ENCODE measurements around the gene FAM9C. TPM values are rescaled to one million over a fixed set of nuclear protein-coding genes. Genes with fewer than 3 reads are reported as not detected.
A peak's percentile ranks its signal among the peaks of the same experiment; 100 is the strongest.

Gene FAM9C
- total RNA-seq, 2 experiments from 2014 or later, result not detected

- intact Hi-C loops (cut with DNase I, micrococcal nuclease), result loop anchor here (2.0 kb wide), 3 partner anchors 31 to 77 kb away; partner anchors contain the start of gene TMSB4X (in 1 of the 2)
- Histone ChIP-seq H3K4me3 (ENCODE audit: low read length) (no peak overlapping the region), H3K36me3 (ENCODE audit: insufficient read depth, low read length) (no peaks in the 10 kb centered on the region), H3K9me3 (ENCODE audit: control insufficient read depth in 1 of 2, insufficient read depth in 1 of 2, low read length in 2 of 2) (no peaks in the 10 kb centered on the region), H3K4me1 (ENCODE audit: insufficient read depth, low read length) (peaks cover 53% of the 10 kb centered on the region), H3K27ac (ENCODE audit: low read depth in 1 of 2, low read length in 2 of 2) (peak overlapping the region; percentile 63 to 78), H3K27me3 (ENCODE audit: control insufficient read depth in 1 of 2, insufficient read depth in 2 of 2, low read length in 2 of 2) (no peaks in the 10 kb centered on the region)
- DNase-seq, result peak in 13 of 14 experiments; percentile 30 to 77 (median 55)
- ChIA-PET CTCF (interaction anchor here (1.0 to 3.4 kb wide), 6 partner anchors 30 to 105 kb away, joined by 3 to 13 read pairs (median 6); no protein-coding TSS in a partner anchor), POLR2A (interaction anchor here (0.6 to 6.3 kb wide), 30 partner anchors 8 to 436 kb away, joined by 3 to 239 read pairs (median 10); partner anchors contain the start of gene TMSB4X)
- Mint-ChIP-seq H3K9me3 (no peaks in the 10 kb centered on the region), H3K4me1 (ENCODE audit: low read depth) (peaks cover 82% of the 10 kb centered on the region), H3K27me3 (no peaks in the 10 kb centered on the region), H3K4me3 (peak overlapping the region; percentile 81), H3K27ac (peak overlapping the region; percentile 98), H3K36me3 (ENCODE audit: low read depth) (peaks cover 9% of the 10 kb centered on the region)
- no peak for TF ChIP-seq CTCF (IDR thresholded peaks at IDR 0.05)
- ATAC-seq (ENCODE audit: poor library complexity), result peak; percentile 83
Observed at GRCh38 chrX:13051529-13052172, 7.2 kb upstream of the FAM9C start.

DNA sequence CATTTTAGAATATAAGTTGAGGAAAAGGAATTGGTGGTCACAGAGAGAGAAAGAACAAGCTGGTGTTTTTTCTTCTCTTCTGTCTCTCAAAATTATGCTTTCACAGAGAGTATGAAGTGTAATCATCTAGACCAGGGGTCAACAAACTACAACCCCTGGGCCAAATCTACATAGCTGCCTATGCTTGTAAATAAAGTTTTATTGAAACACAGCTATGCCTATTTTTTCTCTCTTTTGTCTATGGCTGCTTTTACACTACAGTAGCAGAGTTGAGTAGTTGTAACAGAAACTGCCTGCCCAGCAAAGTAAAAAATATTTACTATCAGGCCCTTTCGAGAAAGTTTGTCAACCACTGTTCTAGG, 6.7 kb upstream of the FAM9C start:
- Mint-ChIP-seq H3K27ac (peak overlapping the region; percentile 98), H3K4me1 (ENCODE audit: low read depth) (peaks cover 84% of the 10 kb centered on the region), H3K27me3 (no peaks in the 10 kb centered on the region), H3K4me3 (peak overlapping the region; percentile 81), H3K36me3 (ENCODE audit: low read depth) (peaks cover 9% of the 10 kb centered on the region), H3K9me3 (no peaks in the 10 kb centered on the region)
- H3K27ac ChIP-seq (ENCODE audit: low read depth in 1 of 2, low read length in 2 of 2), result peak overlapping the region; percentile 63 to 78
- ATAC-seq (ENCODE audit: poor library complexity) (no peak), DNase-seq (no peak)
- no peaks in the 10 kb centered on the region for H3K9me3 ChIP-seq (ENCODE audit: control insufficient read depth in 1 of 2, insufficient read depth in 1 of 2, low read length in 2 of 2)
- peaks cover 53% of the 10 kb centered on the region for H3K4me1 ChIP-seq (ENCODE audit: insufficient read depth, low read length)
- no peak overlapping the region for H3K4me3 ChIP-seq (ENCODE audit: low read length)
- ChIA-PET POLR2A (interaction anchor here (0.9 to 6.3 kb wide), 26 partner anchors 8 to 437 kb away, joined by 3 to 239 read pairs (median 11); partner anchors contain the start of gene TMSB4X), CTCF (interaction anchor here (1.0 to 3.4 kb wide), 5 partner anchors 30 to 41 kb away, joined by 3 to 13 read pairs (median 5); no protein-coding TSS in a partner anchor)
- no peaks in the 10 kb centered on the region for H3K36me3 ChIP-seq (ENCODE audit: insufficient read depth, low read length)
- no peaks in the 10 kb centered on the region for H3K27me3 ChIP-seq (ENCODE audit: control insufficient read depth in 1 of 2, insufficient read depth in 2 of 2, low read length in 2 of 2)
- intact Hi-C loops (cut with DNase I, micrococcal nuclease), result loop anchor here (2.0 kb wide), 2 partner anchors 32 to 34 kb away; no protein-coding TSS in a partner anchor
- no peak for TF ChIP-seq CTCF (IDR thresholded peaks at IDR 0.05)

DNA sequence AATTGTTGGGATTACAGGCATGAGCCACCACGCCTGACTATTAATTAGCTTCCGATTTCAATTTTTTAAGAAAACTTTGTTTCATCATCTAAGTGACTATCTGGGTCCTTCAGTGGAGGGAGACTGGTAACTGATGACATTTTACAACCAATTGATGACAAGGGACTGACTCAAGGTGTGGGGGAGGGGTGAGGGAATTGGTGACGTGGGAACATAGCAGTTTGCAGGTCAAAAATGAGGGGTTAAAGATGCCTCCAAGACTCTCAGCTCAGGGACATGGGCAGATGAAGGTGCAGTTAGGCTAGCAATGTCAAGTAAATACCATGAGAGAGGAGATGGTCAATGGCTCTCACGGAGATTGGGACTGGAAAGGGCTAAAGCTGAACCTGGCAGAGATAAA, 5.7 kb upstream of the FAM9C start:
- no peak for TF ChIP-seq CTCF (IDR thresholded peaks at IDR 0.05)
- H3K27me3 ChIP-seq (ENCODE audit: control insufficient read depth in 1 of 2, insufficient read depth in 2 of 2, low read length in 2 of 2), result no peaks in the 10 kb centered on the region
- Mint-ChIP-seq H3K27me3 (no peaks in the 10 kb centered on the region), H3K4me1 (ENCODE audit: low read depth) (peaks cover 78% of the 10 kb centered on the region), H3K4me3 (peak overlapping the region; percentile 38), H3K9me3 (no peaks in the 10 kb centered on the region), H3K36me3 (ENCODE audit: low read depth) (peaks cover 9% of the 10 kb centered on the region), H3K27ac (peak overlapping the region; percentile 98)
- no peaks in the 10 kb centered on the region for H3K36me3 ChIP-seq (ENCODE audit: insufficient read depth, low read length)
- peaks cover 52% of the 10 kb centered on the region for H3K4me1 ChIP-seq (ENCODE audit: insufficient read depth, low read length)
- ATAC-seq (ENCODE audit: poor library complexity), result no peak
- H3K27ac ChIP-seq (ENCODE audit: low read depth in 1 of 2, low read length in 2 of 2), result peak overlapping the region; percentile 56 to 63
- DNase-seq, result no peak
- POLR2A ChIA-PET, result interaction anchor here (0.9 to 6.3 kb wide), 9 partner anchors 21 to 75 kb away, joined by 3 to 239 read pairs (median 29); partner anchors contain the start of gene TMSB4X
- CTCF ChIA-PET, result interaction anchor here (1.3 to 3.4 kb wide), 2 partner anchors 17 to 42 kb away, joined by 4 to 13 read pairs; no protein-coding TSS in a partner anchor
- intact Hi-C loops (cut with DNase I, micrococcal nuclease), result loop anchor here (2.0 kb wide), 2 partner anchors 33 to 35 kb away; no protein-coding TSS in a partner anchor
- no peaks in the 10 kb centered on the region for H3K9me3 ChIP-seq (ENCODE audit: control insufficient read depth in 1 of 2, insufficient read depth in 1 of 2, low read length in 2 of 2)
- H3K4me3 ChIP-seq (ENCODE audit: low read length), result no peak overlapping the region
